Keratinocyte (primary cell): ENCODE results near the gene TSPAN7. TPM values are rescaled to one million over a fixed set of nuclear protein-coding genes. Genes with fewer than 3 reads are reported as not detected.

ENCODE experiments used
- DNase-seq: peaks from one replicate; pipeline ENCODE4 v3.0.0-alpha.2; 2011; ENCODE audit warnings: low read depth, missing footprints, low spot score
- FAIRE-seq: peaks from 2 replicates; lab custom pipeline; 2011; peaks lifted over from hg19 to GRCh38; lab: Jason Lieb, UNC
- H2AFZ ChIP-seq: 2 replicates; pipeline ENCODE4 v1.6.0; 2012; ENCODE audit warnings: low read length, control low read depth, inconsistent platforms; ENCODE audit not compliant: control insufficient read depth
- H3K27ac ChIP-seq: 2 replicates; pipeline ENCODE4 v1.5.1; 2011; ENCODE audit warnings: low read length; ENCODE audit not compliant: control insufficient read depth, insufficient read depth
- H3K27me3 ChIP-seq: 3 replicates; pipeline ENCODE4 v1.6.0; 2011; ENCODE audit warnings: low read length; ENCODE audit not compliant: control insufficient read depth, insufficient read depth; ENCODE audit errors: extremely low read depth
- H3K36me3 ChIP-seq, 2 experiments: 2 replicates in 1 of 2; 3 replicates in 1 of 2; pipeline ENCODE4 v1.5.1; 2011; ENCODE audit warnings: low read length in 2 of 2, mild to moderate bottlenecking in 1 of 2; ENCODE audit not compliant: control insufficient read depth in 2 of 2, insufficient read depth in 2 of 2; ENCODE audit errors: extremely low read depth in 1 of 2
- H3K4me1 ChIP-seq: 3 replicates; pipeline ENCODE4 v1.5.1; 2011; ENCODE audit warnings: low read length; ENCODE audit not compliant: control insufficient read depth, insufficient read depth; ENCODE audit errors: extremely low read depth
- H3K4me2 ChIP-seq: 3 replicates; pipeline ENCODE4 v1.6.0; 2011; ENCODE audit warnings: low read depth, low read length; ENCODE audit not compliant: control insufficient read depth, insufficient read depth; ENCODE audit errors: extremely low read depth
- H3K4me3 ChIP-seq, 3 experiments: fragments of 200-600 bp in 1 of 3; sonication (generic) in 1 of 3; 2 replicates in 2 of 3; 3 replicates in 1 of 3; pipeline ENCODE4 v1.5.1; 2011 to 2016; ENCODE audit warnings: low read length in 3 of 3, mild to moderate bottlenecking in 3 of 3, control low read depth in 2 of 3, inconsistent platforms in 1 of 3, low read depth in 1 of 3, mixed read lengths in 1 of 3, mixed run types in 1 of 3, moderate library complexity in 1 of 3; ENCODE audit not compliant: control insufficient read depth in 2 of 3, insufficient read depth in 2 of 3; ENCODE audit errors: extremely low read depth in 1 of 3
- H3K79me2 ChIP-seq: 2 replicates; pipeline ENCODE4 v1.6.0; 2012; ENCODE audit warnings: low read length; ENCODE audit not compliant: control insufficient read depth, insufficient read depth
- H3K9ac ChIP-seq: 3 replicates; pipeline ENCODE4 v1.6.0; 2011; ENCODE audit warnings: low read length; ENCODE audit not compliant: control insufficient read depth, insufficient read depth; ENCODE audit errors: extremely low read depth
- H3K9me1 ChIP-seq: 3 replicates; pipeline ENCODE4 v1.6.0; 2011; ENCODE audit warnings: low read length; ENCODE audit not compliant: control insufficient read depth, insufficient read depth; ENCODE audit errors: extremely low read depth
- H3K9me3 ChIP-seq: 2 replicates; pipeline ENCODE4 v1.5.1; 2012; ENCODE audit warnings: low read depth, low read length; ENCODE audit not compliant: control insufficient read depth
- H4K20me1 ChIP-seq: 3 replicates; pipeline ENCODE4 v1.6.0; 2011; ENCODE audit warnings: low read length; ENCODE audit not compliant: control insufficient read depth, insufficient read depth; ENCODE audit errors: extremely low read depth
- CTCF ChIP-seq, 3 experiments: IDR thresholded peaks in 1 of 3; conservative IDR thresholded peaks in 1 of 3; optimal IDR thresholded peaks in 1 of 3; 2 replicates in 2 of 3; 3 replicates in 1 of 3; pipeline versions ENCODE3 to v1.5.1; 2011; ENCODE audit warnings: low read length in 3 of 3, mild to moderate bottlenecking in 3 of 3, moderate library complexity in 2 of 3, control low read depth in 1 of 3, inconsistent platforms in 1 of 3; ENCODE audit not compliant: insufficient read depth in 2 of 3; ENCODE audit errors: extremely low read depth in 1 of 3
- EZH2 ChIP-seq: IDR thresholded peaks from one replicate; pipeline ENCODE4 v1.6.1; 2012; ENCODE audit warnings: inconsistent platforms, mild to moderate bottlenecking, low read length, moderate library complexity
- dilution Hi-C: fragments of 300-500 bp; cut with MboI; formaldehyde crosslinking; loops from one replicate; pipeline ENCODE4 v1.7.0; 2020; ENCODE audit warnings: low sequenced_read_pairs; ENCODE audit not compliant: extremely low pct_ligation_motif_present
- polyA plus RNA-seq, 5 experiments: library from polyadenylated mRNA; depleted of rRNA in 3 of 5; stranded (reverse) in 3 of 5; stranded (forward) in 1 of 5; unstranded in 1 of 5; fragments of >200 nt; gene quantifications; 1 replicate in 1 of 5; 2 replicates in 3 of 5; 3 replicates in 1 of 5; pipeline versions ENCODE4 v1.2.1 to v1.2.3, GENCODE V29; 2011 to 2012; ENCODE audit warnings: missing spikeins in 2 of 5, low read depth in 1 of 5, low replicate concordance in 1 of 5

TSPAN7 gene
- polyA plus RNA-seq, 1 donor (not counting 4 experiments of a cell fraction or from before 2014, with no cell fraction given): 2.3 TPM

- Histone ChIP-seq H4K20me1 (no peaks in the 10 kb centered on the region), H3K9me3 (no peaks in the 10 kb centered on the region), H3K4me1 (peaks cover 4% of the 10 kb centered on the region), H3K79me2 (no peaks in the 10 kb centered on the region), H3K27me3 (no peaks in the 10 kb centered on the region), H2AFZ (no peak overlapping the region), H3K4me2 (no peak overlapping the region), H3K9me1 (no peaks in the 10 kb centered on the region), H3K36me3 (no peaks in the 10 kb centered on the region), H3K4me3 (no peak overlapping the region), H3K9ac (no peak overlapping the region), H3K27ac (no peak overlapping the region)
- dilution Hi-C loops: no loop called here
- TF ChIP-seq CTCF (optimal IDR thresholded peaks at IDR 0.05 in 1 of 3, IDR thresholded peaks at IDR 0.05 in 1 of 3, conservative IDR thresholded peaks at IDR 0.05 in 1 of 3; ENCODE audit: extremely low read depth in 1 of 3, insufficient read depth in 2 of 3, low read length in 3 of 3) (no peak), EZH2 (no peak)
- no peak for FAIRE-seq
- no peak for DNase-seq
Observed at GRCh38 chrX:38661103-38661441, 99.7 kb downstream of the TSPAN7 start.

- no peak overlapping the region for H3K4me2 ChIP-seq
- peaks cover 4% of the 10 kb centered on the region for H3K4me1 ChIP-seq
- no peak overlapping the region for H3K9ac ChIP-seq
- DNase-seq: no peak
- H2AFZ ChIP-seq: no peak overlapping the region
- H3K9me3 ChIP-seq: no peaks in the 10 kb centered on the region
- no peak for TF ChIP-seq EZH2
- no peak for TF ChIP-seq CTCF (optimal IDR thresholded peaks at IDR 0.05 in 1 of 3, IDR thresholded peaks at IDR 0.05 in 1 of 3, conservative IDR thresholded peaks at IDR 0.05 in 1 of 3; ENCODE audit: extremely low read depth in 1 of 3, insufficient read depth in 2 of 3, low read length in 3 of 3)
- dilution Hi-C loops: no loop called here
- no peak overlapping the region for H3K27ac ChIP-seq
- H4K20me1 ChIP-seq: no peaks in the 10 kb centered on the region
- no peaks in the 10 kb centered on the region for H3K79me2 ChIP-seq
- FAIRE-seq: no peak
- H3K36me3 ChIP-seq: no peaks in the 10 kb centered on the region
- H3K9me1 ChIP-seq: no peaks in the 10 kb centered on the region
- no peaks in the 10 kb centered on the region for H3K27me3 ChIP-seq
- H3K4me3 ChIP-seq: no peak overlapping the region
Observed at GRCh38 chrX:38661561-38661960, 100.2 kb downstream of the TSPAN7 start.
